ENCODE data around the gene SLC10A6. TPM values are rescaled to one million over a fixed set of nuclear protein-coding genes. Genes with fewer than 3 reads are reported as not detected.
A peak's percentile ranks its signal among the peaks of the same experiment; 100 is the strongest.

Gene SLC10A6
- total RNA-seq, 1 experiment from 2014 or later = not detected

- Histone ChIP-seq H3K4ac (ENCODE audit: low read depth, low read length) (no peak overlapping the region), H4K8ac (replicated peaks; ENCODE audit: insufficient read length, low read depth, low read length) (no peak overlapping the region), H2BK15ac (ENCODE audit: low read depth, low read length) (no peak overlapping the region), H3K18ac (ENCODE audit: insufficient read length, low read depth, low read length) (no peak overlapping the region), H2AK5ac (ENCODE audit: insufficient read length, low read length) (no peak overlapping the region), H3K27ac (ENCODE audit: insufficient read length, low read depth, low read length) (no peak overlapping the region), H2BK20ac (ENCODE audit: low read depth, low read length, poor library complexity, severe bottlenecking) (no peak overlapping the region), H3K56ac (ENCODE audit: insufficient read length, low read depth, low read length) (no peak overlapping the region), H4K20me1 (ENCODE audit: control insufficient read depth, insufficient read depth, insufficient read length) (no peaks in the 10 kb centered on the region), H3K4me1 (ENCODE audit: insufficient read depth, low read length) (no peaks in the 10 kb centered on the region; the same call in 1 of the 2 replicates), H4K5ac (ENCODE audit: insufficient read length, low read depth, low read length) (no peak overlapping the region), H3K27me3 (ENCODE audit: insufficient read depth, low read length) (no peaks in the 10 kb centered on the region), H3K23me2 (ENCODE audit: insufficient read length, low read depth, low read length, poor library complexity, severe bottlenecking) (no peaks in the 10 kb centered on the region), H4K91ac (ENCODE audit: insufficient read length, low read depth, low read length) (no peak overlapping the region), H3K79me2 (ENCODE audit: insufficient read depth, low read length) (no peaks in the 10 kb centered on the region), H3K14ac (ENCODE audit: insufficient read depth, low read length) (no peak overlapping the region), H3K4me2 (ENCODE audit: insufficient read depth, insufficient read length, low read length) (no peak overlapping the region), H3K9me3 (ENCODE audit: control insufficient read depth, low read depth, low read length) (peaks cover 10% of the 10 kb centered on the region), H2BK5ac (ENCODE audit: insufficient read length, low read length) (no peak overlapping the region), H3K9ac (ENCODE audit: extremely low read depth, insufficient read length, low read length) (no peak overlapping the region), H2BK120ac (ENCODE audit: low read depth, low read length, poor library complexity, severe bottlenecking) (no peak overlapping the region), H2BK12ac (ENCODE audit: insufficient read length, low read depth, low read length) (no peak overlapping the region), H3K23ac (ENCODE audit: insufficient read length, low read depth, low read length) (no peak overlapping the region), H3T11ph (ENCODE audit: low read length) (no peak overlapping the region), H2AFZ (ENCODE audit: low read length) (no peak overlapping the region), H3K79me1 (ENCODE audit: insufficient read depth, low read depth, low read length, poor library complexity, severe bottlenecking) (no peaks in the 10 kb centered on the region)
- peak; percentile 49; the same call in 2 of the 3 replicates for TF ChIP-seq CTCF (conservative IDR thresholded peaks at IDR 0.05)
- DNase-seq = no peak
- WGBS (ENCODE audit: extremely low coverage, insufficient read length, low lambda C conversion rate) = no CpG with 5 or more reads among the region's 2 CpGs
- H3K4me3 Mint-ChIP-seq = no peak overlapping the region
- peaks cover 17 to 22% of the 10 kb centered on the region in 2 experiments for H3K9me3 Mint-ChIP-seq
- H3K36me3 Mint-ChIP-seq (ENCODE audit: insufficient read depth in 1 of 3, low read depth in 3 of 3) = peaks cover 4 to 22% (median 13%) of the 10 kb centered on the region in 3 experiments
- no peak overlapping the region for H3K27ac Mint-ChIP-seq
- H3K4me1 Mint-ChIP-seq = peaks cover 8 to 11% of the 10 kb centered on the region in 2 experiments
- H3K27me3 Mint-ChIP-seq (ENCODE audit: low read depth) = peaks cover 3% of the 10 kb centered on the region
Measured at GRCh38 chr4:86878640-86879039, 29.5 kb upstream of the SLC10A6 start.

Data from H9 (cell line).